IPS-20b (cell line): ENCODE data around the gene CLNK.
"Not testable (repeated sequence)": the region's sequence is repeated elsewhere in the genome, so short reads cannot be mapped to it uniquely, and the experiment has no call there.

Experiments used
- H3K27ac ChIP-seq: one replicate; pipeline ENCODE4 v1.5.1; 2013; ENCODE audit warnings: low read length
- H3K27me3 ChIP-seq: 2 replicates; pipeline ENCODE4 v1.6.1; 2013; ENCODE audit warnings: mild to moderate bottlenecking, low read length, inconsistent platforms; ENCODE audit not compliant: insufficient read depth
- H3K36me3 ChIP-seq: 2 replicates; pipeline ENCODE4 v1.6.1; 2013; ENCODE audit warnings: low read depth, mild to moderate bottlenecking, inconsistent platforms, low read length, moderate library complexity; ENCODE audit not compliant: insufficient read depth
- H3K4me1 ChIP-seq: 2 replicates; pipeline ENCODE4 v1.6.1; 2013; ENCODE audit warnings: mild to moderate bottlenecking, control low read depth, inconsistent platforms, low read length, moderate library complexity; ENCODE audit not compliant: insufficient read depth
- H3K4me3 ChIP-seq: 2 replicates; pipeline ENCODE4 v1.5.1; 2013; ENCODE audit warnings: mild to moderate bottlenecking, low read length, inconsistent platforms
- H3K9ac ChIP-seq: 2 replicates; pipeline ENCODE4 v1.6.1; 2013; ENCODE audit warnings: low read depth, mild to moderate bottlenecking, inconsistent platforms, low read length, moderate library complexity
- H3K9me3 ChIP-seq: 2 replicates; pipeline ENCODE4 v1.6.1; 2013; ENCODE audit warnings: mild to moderate bottlenecking, low read depth, low read length, inconsistent platforms; ENCODE audit not compliant: insufficient read depth

CLNK gene

GRCh38 chr4:10584042-10584441 lies 100.5 kb downstream of the CLNK start:
- peaks cover 6% of the 10 kb centered on the region; the same call in 1 of the 2 replicates for H3K4me1 ChIP-seq
- H3K27ac ChIP-seq: no peak overlapping the region
- H3K9me3 ChIP-seq: no peaks in the 10 kb centered on the region
- no peak overlapping the region for H3K4me3 ChIP-seq
- no peaks in the 10 kb centered on the region for H3K36me3 ChIP-seq
- no peak overlapping the region for H3K9ac ChIP-seq
- no peaks in the 10 kb centered on the region for H3K27me3 ChIP-seq

- no peaks in the 10 kb centered on the region for H3K27me3 ChIP-seq
These were observed 101.6 kb downstream of the CLNK start for GRCh38 chr4:10582951-10583350.

GRCh38 chr4:10582059-10582686 lies 102.4 kb downstream of the CLNK start:
- no peak overlapping the region for H3K9ac ChIP-seq
- H3K4me3 ChIP-seq: no peak overlapping the region
- H3K9me3 ChIP-seq: no peaks in the 10 kb centered on the region
- no peaks in the 10 kb centered on the region for H3K27me3 ChIP-seq
- no peaks in the 10 kb centered on the region for H3K36me3 ChIP-seq
- H3K4me1 ChIP-seq: peaks cover 3% of the 10 kb centered on the region; the same call in 1 of the 2 replicates
- no peak overlapping the region for H3K27ac ChIP-seq

More at GRCh38 chr4:10582951-10583350, 101.6 kb downstream of the CLNK start:
- Histone ChIP-seq H3K36me3 (no peaks in the 10 kb centered on the region), H3K4me3 (no peak overlapping the region), H3K9me3 (no peaks in the 10 kb centered on the region), H3K27ac (no peak overlapping the region), H3K9ac (no peak overlapping the region), H3K4me1 (peaks cover 3% of the 10 kb centered on the region; the same call in 1 of the 2 replicates)

- H3K27me3 ChIP-seq: no peaks in the 10 kb centered on the region
- H3K9me3 ChIP-seq: no peaks in the 10 kb centered on the region
- no peak overlapping the region for H3K9ac ChIP-seq
These were observed 103.5 kb downstream of the CLNK start for GRCh38 chr4:10581022-10581421.

GRCh38 chr4:10579648-10580047 lies 104.9 kb downstream of the CLNK start:
- Histone ChIP-seq H3K27me3 (no peaks in the 10 kb centered on the region), H3K4me1 (peaks cover 3% of the 10 kb centered on the region; the same call in 1 of the 2 replicates), H3K9ac (no peak overlapping the region), H3K36me3 (no peaks in the 10 kb centered on the region), H3K9me3 (no peaks in the 10 kb centered on the region), H3K4me3 (no peak overlapping the region), H3K27ac (no peak overlapping the region)

More at GRCh38 chr4:10581022-10581421, 103.5 kb downstream of the CLNK start:
- no peak overlapping the region for H3K4me3 ChIP-seq
- no peak overlapping the region for H3K27ac ChIP-seq
- no peaks in the 10 kb centered on the region for H3K36me3 ChIP-seq
- peaks cover 3% of the 10 kb centered on the region; the same call in 1 of the 2 replicates for H3K4me1 ChIP-seq

- Histone ChIP-seq H3K9ac (no peak overlapping the region), H3K9me3 (no peaks in the 10 kb centered on the region), H3K27me3 (no peaks in the 10 kb centered on the region), H3K36me3 (no peaks in the 10 kb centered on the region), H3K27ac (no peak overlapping the region), H3K4me1 (peaks cover 14% of the 10 kb centered on the region; the same call in 1 of the 2 replicates), H3K4me3 (no peak overlapping the region)
These were observed 106.8 kb downstream of the CLNK start for GRCh38 chr4:10577508-10578426.

GRCh38 chr4:10577018-10577417 lies 107.5 kb downstream of the CLNK start:
- Histone ChIP-seq H3K4me3 (no peak overlapping the region), H3K27ac (no peak overlapping the region), H3K36me3 (no peaks in the 10 kb centered on the region), H3K27me3 (no peaks in the 10 kb centered on the region), H3K4me1 (peaks cover 14% of the 10 kb centered on the region; the same call in 1 of the 2 replicates), H3K9ac (no peak overlapping the region), H3K9me3 (no peaks in the 10 kb centered on the region)

GRCh38 chr4:10576236-10576635 lies 108.3 kb downstream of the CLNK start:
- Histone ChIP-seq H3K36me3 (no peaks in the 10 kb centered on the region), H3K27me3 (no peaks in the 10 kb centered on the region), H3K4me3 (no peak overlapping the region), H3K9me3 (no peaks in the 10 kb centered on the region), H3K4me1 (peaks cover 10% of the 10 kb centered on the region; the same call in 1 of the 2 replicates), H3K27ac (no peak overlapping the region), H3K9ac (no peak overlapping the region)

- no peaks in the 10 kb centered on the region for H3K9me3 ChIP-seq
- H3K27ac ChIP-seq: no peak overlapping the region
- no peak overlapping the region for H3K9ac ChIP-seq
- H3K36me3 ChIP-seq: no peaks in the 10 kb centered on the region
- no peaks in the 10 kb centered on the region for H3K27me3 ChIP-seq
- no peak overlapping the region for H3K4me3 ChIP-seq
- peaks cover 10% of the 10 kb centered on the region; the same call in 1 of the 2 replicates for H3K4me1 ChIP-seq
These were observed 109.2 kb downstream of the CLNK start for GRCh38 chr4:10575414-10575813.

GRCh38 chr4:10574553-10574952 lies 110.0 kb downstream of the CLNK start:
- H3K4me3 ChIP-seq, H3K9me3 ChIP-seq: not testable (repeated sequence)

GRCh38 chr4:10571909-10572308 lies 112.7 kb downstream of the CLNK start:
- Histone ChIP-seq H3K4me3 (no peak overlapping the region), H3K9ac (no peak overlapping the region), H3K9me3 (no peaks in the 10 kb centered on the region), H3K27me3 (no peaks in the 10 kb centered on the region), H3K4me1 (peaks cover 10% of the 10 kb centered on the region; the same call in 1 of the 2 replicates), H3K36me3 (no peaks in the 10 kb centered on the region), H3K27ac (no peak overlapping the region)

More at GRCh38 chr4:10574553-10574952, 110.0 kb downstream of the CLNK start:
- not testable (repeated sequence) for H3K36me3 ChIP-seq, H3K27me3 ChIP-seq, H3K27ac ChIP-seq, H3K9ac ChIP-seq
- H3K4me1 ChIP-seq: peaks cover 10% of the 10 kb centered on the region; the same call in 1 of the 2 replicates
